Body of pancreas (tissue), 4 donors: ENCODE measurements around the gene FNDC5.

Experiments used
- POLR2A ChIP-seq, 3 donors: fragments of 450-650 bp; IDR thresholded peaks; one replicate each; pipeline ENCODE4 v1.6.1; 2016; ENCODE audit warnings: antibody characterized with exemption in 3 of 3, mild to moderate bottlenecking in 2 of 3
- TF ChIP-seq, protein P1 (sequence below), 7 experiments: fragments of 450-650 bp in 4 of 7; fragments of 200-600 bp in 3 of 7; sonication (generic) in 3 of 7; IDR thresholded peaks; one replicate each; pipeline ENCODE4 v1.5.1; 2016 to 2019; ENCODE audit warnings: antibody characterized with exemption in 7 of 7

DNA sequence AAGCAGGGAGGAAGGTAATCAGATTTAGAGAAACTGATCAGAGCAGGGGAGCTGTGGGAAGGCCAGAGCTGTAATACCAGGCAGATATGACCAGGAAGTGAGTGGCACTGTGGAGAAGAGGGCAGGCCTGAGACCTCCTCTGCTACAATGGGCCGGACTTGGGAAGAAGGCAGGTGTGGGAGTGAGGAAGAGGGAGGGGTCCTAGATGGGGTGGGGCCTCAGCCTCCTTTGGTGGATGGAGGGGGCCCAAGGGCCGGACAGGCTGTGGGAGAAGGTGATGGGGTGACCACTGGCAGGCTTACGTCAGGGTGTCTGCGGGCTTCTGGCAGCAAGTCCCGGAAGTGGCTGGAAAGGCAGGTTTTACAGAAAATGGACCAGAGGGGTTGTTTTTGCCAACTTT lies 10.6 kb upstream of the FNDC5 start:
- TF ChIP-seq, protein P1, sequence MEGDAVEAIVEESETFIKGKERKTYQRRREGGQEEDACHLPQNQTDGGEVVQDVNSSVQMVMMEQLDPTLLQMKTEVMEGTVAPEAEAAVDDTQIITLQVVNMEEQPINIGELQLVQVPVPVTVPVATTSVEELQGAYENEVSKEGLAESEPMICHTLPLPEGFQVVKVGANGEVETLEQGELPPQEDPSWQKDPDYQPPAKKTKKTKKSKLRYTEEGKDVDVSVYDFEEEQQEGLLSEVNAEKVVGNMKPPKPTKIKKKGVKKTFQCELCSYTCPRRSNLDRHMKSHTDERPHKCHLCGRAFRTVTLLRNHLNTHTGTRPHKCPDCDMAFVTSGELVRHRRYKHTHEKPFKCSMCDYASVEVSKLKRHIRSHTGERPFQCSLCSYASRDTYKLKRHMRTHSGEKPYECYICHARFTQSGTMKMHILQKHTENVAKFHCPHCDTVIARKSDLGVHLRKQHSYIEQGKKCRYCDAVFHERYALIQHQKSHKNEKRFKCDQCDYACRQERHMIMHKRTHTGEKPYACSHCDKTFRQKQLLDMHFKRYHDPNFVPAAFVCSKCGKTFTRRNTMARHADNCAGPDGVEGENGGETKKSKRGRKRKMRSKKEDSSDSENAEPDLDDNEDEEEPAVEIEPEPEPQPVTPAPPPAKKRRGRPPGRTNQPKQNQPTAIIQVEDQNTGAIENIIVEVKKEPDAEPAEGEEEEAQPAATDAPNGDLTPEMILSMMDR (IDR thresholded peaks at IDR 0.05): no peak
- TF ChIP-seq POLR2A (IDR thresholded peaks at IDR 0.05): no peak
